OCI-LY3 (cell line): ENCODE measurements around the gene C12orf42.

ENCODE experiments used
- CTCF ChIP-seq: fragments of 200-600, 300-600 bp; sonication (generic); IDR thresholded peaks from 2 replicates; pipeline ENCODE4 v1.5.1; 2014; ENCODE audit warnings: antibody characterized with exemption, low read length, low read depth
- EZH2phosphoT487 ChIP-seq: fragments of 200-600 bp; shearing (Covaris generic); IDR thresholded peaks from 2 replicates; pipeline ENCODE4 v1.6.1; 2018; ENCODE audit warnings: antibody characterized with exemption, mixed run types, low read depth

DNA sequence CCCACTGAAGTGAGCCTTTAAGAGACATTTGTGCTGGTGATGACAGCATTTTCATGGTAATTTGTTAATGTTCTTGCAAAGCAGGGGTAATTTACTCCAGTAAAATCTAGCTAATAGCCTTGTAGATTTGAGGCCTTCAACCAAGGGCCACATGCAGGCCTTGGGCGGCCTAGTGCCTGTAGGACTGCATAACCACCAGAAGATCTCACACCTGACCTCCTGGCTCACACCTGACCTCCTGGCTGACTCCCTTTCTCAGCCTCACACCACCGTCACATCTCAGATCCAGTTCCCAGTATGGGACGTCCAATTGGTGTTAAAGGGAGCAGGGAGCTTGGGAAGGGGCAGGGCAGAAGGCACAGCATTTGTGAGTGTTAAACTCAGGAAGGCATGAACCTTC is 26.9 kb downstream of the C12orf42 start:
- TF ChIP-seq CTCF: no peak
- no peak for TF ChIP-seq EZH2phosphoT487
